ENCODE measurements around the gene EIF4G3.

DNA sequence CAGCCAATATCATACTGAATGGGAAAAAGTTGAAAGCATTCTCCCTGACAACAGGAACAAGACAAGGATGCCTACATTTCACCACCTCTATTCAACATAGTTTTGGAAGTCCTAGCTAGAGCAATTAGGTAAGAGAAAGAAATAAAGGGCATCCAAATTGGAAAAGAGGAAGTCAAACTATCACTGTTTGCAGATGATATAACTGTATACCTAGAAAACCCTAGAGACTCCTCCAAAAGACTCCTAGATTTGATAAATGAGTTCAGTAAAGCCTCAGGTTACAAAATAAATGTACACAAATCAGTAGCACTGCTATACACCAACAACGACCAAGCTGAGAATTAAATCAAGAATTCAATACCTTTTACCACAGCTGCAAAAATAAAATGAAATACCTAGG, 218.3 kb downstream of the EIF4G3 start:
- TF ChIP-seq NFIC (IDR thresholded peaks at IDR 0.05) (no peak), EP300 (IDR thresholded peaks at IDR 0.05; ENCODE audit: borderline replicate concordance) (no peak), MAX (IDR thresholded peaks at IDR 0.05) (no peak), EGR1 (IDR thresholded peaks at IDR 0.05) (no peak), FOXM1 (IDR thresholded peaks at IDR 0.05; ENCODE audit: borderline replicate concordance, low read depth) (no peak)
